ENCODE data around the gene SULT4A1.

SULT4A1 gene

GRCh38 chr22:43798492-43798891 lies 63.8 kb downstream of the SULT4A1 start:
- no peaks in the 10 kb centered on the region for H3K27me3 ChIP-seq (ENCODE audit: control insufficient read depth in 1 of 2, insufficient read depth in 2 of 2, low read length in 2 of 2)
- no peak overlapping the region for H3K9ac ChIP-seq (ENCODE audit: low read length in 2 of 2)
- no peaks in the 10 kb centered on the region for H3K9me3 ChIP-seq (ENCODE audit: control insufficient read depth in 2 of 2, low read length in 2 of 2)
- no peak overlapping the region for H3K4me3 ChIP-seq (ENCODE audit: low read length in 2 of 2)
- no peaks in the 10 kb centered on the region for H3K36me3 ChIP-seq (ENCODE audit: control insufficient read depth in 2 of 2, insufficient read depth in 2 of 2, low read length in 2 of 2)
- no peak overlapping the region for H3K27ac ChIP-seq (ENCODE audit: low read length)
- peaks cover 15% of the 10 kb centered on the region for H3K4me1 ChIP-seq (ENCODE audit: control insufficient read depth, insufficient read depth, low read length)

DNA sequence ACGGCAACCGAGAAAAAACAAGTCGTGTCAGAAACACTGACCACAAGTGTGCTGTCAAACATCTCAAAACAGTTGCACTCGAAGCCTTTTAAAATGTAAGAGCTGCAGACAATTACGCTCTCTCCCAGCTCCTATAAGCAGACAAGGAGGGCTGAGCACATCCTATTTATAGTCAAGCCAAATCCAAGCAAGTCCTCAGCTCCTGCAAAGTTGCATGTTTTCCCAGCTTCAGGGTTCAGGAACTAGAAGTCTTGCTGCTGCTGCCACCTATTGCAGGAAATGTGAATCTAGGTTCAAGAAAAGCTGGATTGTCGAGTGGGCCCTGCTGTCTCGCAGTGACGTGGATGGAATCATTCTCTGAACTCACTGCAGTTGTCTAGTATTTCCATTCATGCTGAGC lies 65.7 kb downstream of the SULT4A1 start:
- H3K9me3 ChIP-seq (ENCODE audit: control insufficient read depth in 2 of 2, low read length in 2 of 2) = no peaks in the 10 kb centered on the region
- peak overlapping the region in 1 of 2 donors; percentile 47 for H3K4me3 ChIP-seq (ENCODE audit: low read length in 2 of 2)
- H3K9ac ChIP-seq (ENCODE audit: low read length in 2 of 2) = no peak overlapping the region
- H3K27ac ChIP-seq (ENCODE audit: low read length) = peak overlapping the region; percentile 46
- peaks cover 15% of the 10 kb centered on the region for H3K4me1 ChIP-seq (ENCODE audit: control insufficient read depth, insufficient read depth, low read length)
- H3K36me3 ChIP-seq (ENCODE audit: control insufficient read depth in 2 of 2, insufficient read depth in 2 of 2, low read length in 2 of 2) = no peaks in the 10 kb centered on the region
- H3K27me3 ChIP-seq (ENCODE audit: control insufficient read depth in 1 of 2, insufficient read depth in 2 of 2, low read length in 2 of 2) = no peaks in the 10 kb centered on the region

GRCh38 chr22:43795320-43795719 lies 67.0 kb downstream of the SULT4A1 start:
- Histone ChIP-seq H3K27me3 (ENCODE audit: control insufficient read depth in 1 of 2, insufficient read depth in 2 of 2, low read length in 2 of 2) (no peaks in the 10 kb centered on the region), H3K27ac (ENCODE audit: low read length) (no peak overlapping the region), H3K9ac (ENCODE audit: low read length in 2 of 2) (no peak overlapping the region), H3K4me3 (ENCODE audit: low read length in 2 of 2) (no peak overlapping the region), H3K4me1 (ENCODE audit: control insufficient read depth, insufficient read depth, low read length) (peaks cover 15% of the 10 kb centered on the region), H3K9me3 (ENCODE audit: control insufficient read depth in 2 of 2, low read length in 2 of 2) (no peaks in the 10 kb centered on the region), H3K36me3 (ENCODE audit: control insufficient read depth in 2 of 2, insufficient read depth in 2 of 2, low read length in 2 of 2) (no peaks in the 10 kb centered on the region)

DNA sequence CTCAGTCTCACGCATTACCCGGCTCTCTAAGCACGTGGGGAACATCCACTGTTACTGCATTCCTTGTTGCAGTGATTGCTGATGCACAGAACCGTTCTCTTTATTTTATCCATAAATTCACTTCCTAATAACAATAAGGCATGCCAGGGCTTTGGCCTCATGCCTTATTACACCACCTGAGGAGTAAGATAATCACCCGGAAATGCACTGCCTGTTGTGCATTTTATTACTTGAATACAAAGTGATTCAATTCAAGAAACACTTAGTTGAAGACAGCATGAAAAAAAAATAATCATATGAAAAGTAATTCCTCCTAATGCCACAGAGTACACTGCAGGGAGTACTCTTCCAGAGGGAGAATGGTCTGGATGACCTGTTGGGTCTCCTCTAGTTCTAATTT lies 69.4 kb downstream of the SULT4A1 start:
- Histone ChIP-seq H3K4me1 (ENCODE audit: control insufficient read depth, insufficient read depth, low read length) (peaks cover 27% of the 10 kb centered on the region), H3K9me3 (ENCODE audit: control insufficient read depth in 2 of 2, low read length in 2 of 2) (no peaks in the 10 kb centered on the region), H3K9ac (ENCODE audit: low read length in 2 of 2) (no peak overlapping the region), H3K27me3 (ENCODE audit: control insufficient read depth in 1 of 2, insufficient read depth in 2 of 2, low read length in 2 of 2) (no peaks in the 10 kb centered on the region), H3K27ac (ENCODE audit: low read length) (no peak overlapping the region), H3K36me3 (ENCODE audit: control insufficient read depth in 2 of 2, insufficient read depth in 2 of 2, low read length in 2 of 2) (no peaks in the 10 kb centered on the region), H3K4me3 (ENCODE audit: low read length in 2 of 2) (no peak overlapping the region)

DNA sequence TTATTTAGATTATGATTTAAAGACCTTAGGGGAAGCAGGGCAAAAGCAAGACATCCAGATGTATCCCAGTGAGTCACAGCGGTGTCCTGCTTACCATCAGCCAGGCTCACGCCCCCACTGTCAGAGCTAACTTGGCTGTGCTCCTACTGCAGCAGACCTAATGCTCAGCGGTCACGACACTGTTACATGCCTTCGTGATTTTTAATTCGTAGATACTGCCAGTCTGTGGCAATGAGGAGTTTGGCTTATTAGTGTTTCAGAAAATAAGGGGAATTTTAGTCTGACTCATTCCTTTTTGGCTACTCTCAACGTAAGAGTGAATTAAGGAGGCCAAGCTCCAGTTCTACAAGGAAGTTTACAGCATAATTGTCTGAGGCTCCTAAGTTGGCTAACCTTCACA lies 72.9 kb downstream of the SULT4A1 start:
- no peak overlapping the region for H3K9ac ChIP-seq (ENCODE audit: low read length in 2 of 2)
- H3K4me3 ChIP-seq (ENCODE audit: low read length in 2 of 2) = peak overlapping the region in 1 of 2 donors; percentile 29
- no peaks in the 10 kb centered on the region for H3K36me3 ChIP-seq (ENCODE audit: control insufficient read depth in 2 of 2, insufficient read depth in 2 of 2, low read length in 2 of 2)
- peak overlapping the region; percentile 0 for H3K27ac ChIP-seq (ENCODE audit: low read length)
- peaks cover 11% of the 10 kb centered on the region for H3K4me1 ChIP-seq (ENCODE audit: control insufficient read depth, insufficient read depth, low read length)
- no peaks in the 10 kb centered on the region for H3K9me3 ChIP-seq (ENCODE audit: control insufficient read depth in 2 of 2, low read length in 2 of 2)
- H3K27me3 ChIP-seq (ENCODE audit: control insufficient read depth in 1 of 2, insufficient read depth in 2 of 2, low read length in 2 of 2) = no peaks in the 10 kb centered on the region

DNA sequence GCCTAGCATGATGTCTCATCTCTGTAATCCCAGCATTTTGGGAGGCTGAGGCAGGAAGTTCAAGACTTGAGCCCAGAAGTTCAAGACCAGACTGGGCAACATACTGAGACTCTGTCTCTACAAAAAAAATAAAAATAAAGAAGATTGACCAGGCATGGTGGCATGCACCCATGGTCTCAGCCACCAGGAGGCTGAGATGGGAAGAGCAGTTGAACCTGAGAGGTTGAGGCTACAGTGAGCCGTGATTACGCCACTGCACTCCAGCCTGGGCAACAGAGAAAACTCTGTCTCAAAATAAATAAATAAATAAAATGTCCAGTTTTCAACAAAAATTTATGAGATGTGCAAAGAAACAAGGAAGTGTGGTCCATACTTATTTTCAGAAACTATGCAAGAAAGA lies 78.5 kb downstream of the SULT4A1 start:
- peaks cover 4% of the 10 kb centered on the region in 2 donors for H3K36me3 ChIP-seq (ENCODE audit: control insufficient read depth in 2 of 2, insufficient read depth in 2 of 2, low read length in 2 of 2)
- no peaks in the 10 kb centered on the region for H3K27me3 ChIP-seq (ENCODE audit: control insufficient read depth in 1 of 2, insufficient read depth in 2 of 2, low read length in 2 of 2)
- H3K9ac ChIP-seq (ENCODE audit: low read length in 2 of 2) = no peak overlapping the region
- H3K4me1 ChIP-seq (ENCODE audit: control insufficient read depth, insufficient read depth, low read length) = no peaks in the 10 kb centered on the region
- no peak overlapping the region for H3K4me3 ChIP-seq (ENCODE audit: low read length in 2 of 2)
- no peaks in the 10 kb centered on the region for H3K9me3 ChIP-seq (ENCODE audit: control insufficient read depth in 2 of 2, low read length in 2 of 2)
- H3K27ac ChIP-seq (ENCODE audit: low read length) = no peak overlapping the region

- Histone ChIP-seq H3K9me3 (ENCODE audit: control insufficient read depth in 2 of 2, low read length in 2 of 2) (no peaks in the 10 kb centered on the region), H3K4me3 (ENCODE audit: low read length in 2 of 2) (no peak overlapping the region), H3K27ac (ENCODE audit: low read length) (no peak overlapping the region), H3K27me3 (ENCODE audit: control insufficient read depth in 1 of 2, insufficient read depth in 2 of 2, low read length in 2 of 2) (no peaks in the 10 kb centered on the region), H3K4me1 (ENCODE audit: control insufficient read depth, insufficient read depth, low read length) (no peaks in the 10 kb centered on the region), H3K9ac (ENCODE audit: low read length in 2 of 2) (no peak overlapping the region), H3K36me3 (ENCODE audit: control insufficient read depth in 2 of 2, insufficient read depth in 2 of 2, low read length in 2 of 2) (peaks cover 4% of the 10 kb centered on the region in 2 donors)
Measured at GRCh38 chr22:43782448-43782847, 79.9 kb downstream of the SULT4A1 start.

DNA sequence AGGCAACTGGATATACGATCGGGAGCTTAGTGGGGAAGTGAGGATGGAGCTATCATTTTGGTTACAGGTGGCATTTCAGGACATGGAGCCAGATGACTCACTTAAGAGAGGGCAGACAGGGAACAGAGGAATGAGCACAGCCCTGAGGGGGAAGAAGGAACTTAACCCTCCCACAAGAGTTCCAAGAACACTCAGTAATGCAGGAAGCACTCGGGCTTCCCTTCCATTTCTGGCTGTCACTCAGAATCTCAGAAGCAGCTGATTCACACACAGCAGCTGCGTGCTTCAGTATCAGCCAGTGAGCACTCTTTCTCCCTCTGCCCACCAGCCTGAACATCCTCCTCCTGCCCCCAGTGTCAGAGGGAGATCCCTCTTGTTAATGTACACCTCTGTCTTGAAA lies 85.0 kb downstream of the SULT4A1 start:
- peaks cover 4 to 6% of the 10 kb centered on the region in 2 donors for H3K36me3 ChIP-seq (ENCODE audit: control insufficient read depth in 2 of 2, insufficient read depth in 2 of 2, low read length in 2 of 2)
- H3K27ac ChIP-seq (ENCODE audit: low read length) = no peak overlapping the region
- H3K9me3 ChIP-seq (ENCODE audit: control insufficient read depth in 2 of 2, low read length in 2 of 2) = no peaks in the 10 kb centered on the region
- no peaks in the 10 kb centered on the region for H3K4me1 ChIP-seq (ENCODE audit: control insufficient read depth, insufficient read depth, low read length)
- H3K27me3 ChIP-seq (ENCODE audit: control insufficient read depth in 1 of 2, insufficient read depth in 2 of 2, low read length in 2 of 2) = no peaks in the 10 kb centered on the region
- H3K9ac ChIP-seq (ENCODE audit: low read length in 2 of 2) = no peak overlapping the region
- H3K4me3 ChIP-seq (ENCODE audit: low read length in 2 of 2) = no peak overlapping the region

- no peaks in the 10 kb centered on the region for H3K4me1 ChIP-seq (ENCODE audit: control insufficient read depth, insufficient read depth, low read length)
- H3K9ac ChIP-seq (ENCODE audit: low read length in 2 of 2) = no peak overlapping the region
- no peak overlapping the region for H3K27ac ChIP-seq (ENCODE audit: low read length)
- peaks cover 4 to 6% of the 10 kb centered on the region in 2 donors for H3K36me3 ChIP-seq (ENCODE audit: control insufficient read depth in 2 of 2, insufficient read depth in 2 of 2, low read length in 2 of 2)
- no peaks in the 10 kb centered on the region for H3K27me3 ChIP-seq (ENCODE audit: control insufficient read depth in 1 of 2, insufficient read depth in 2 of 2, low read length in 2 of 2)
- H3K4me3 ChIP-seq (ENCODE audit: low read length in 2 of 2) = no peak overlapping the region
- no peaks in the 10 kb centered on the region for H3K9me3 ChIP-seq (ENCODE audit: control insufficient read depth in 2 of 2, low read length in 2 of 2)
Measured at GRCh38 chr22:43776081-43776670, 86.1 kb downstream of the SULT4A1 start.
